HFF-Myc (cell line): ENCODE results near the gene SOCS3.

ENCODE experiments used
- DNase-seq: peaks from one replicate; pipeline ENCODE4 v3.0.0-alpha.2; 2011; ENCODE audit warnings: low read depth; ENCODE audit errors: extremely low read depth
- H3K4me3 ChIP-seq: replicated peaks from 2 replicates; pipeline ENCODE4 v1.5.1; 2011; ENCODE audit warnings: low read depth, mild to moderate bottlenecking, control low read depth, low read length
- CTCF ChIP-seq: IDR thresholded peaks from 2 replicates; pipeline ENCODE4 v1.5.1; 2012; ENCODE audit warnings: mild to moderate bottlenecking, low read depth, low read length, control low read depth; ENCODE audit errors: missing control alignments

Gene SOCS3

GRCh38 chr17:78357177-78357586 is 2.7 kb downstream of the SOCS3 start:
- TF ChIP-seq CTCF, result no peak
- H3K4me3 ChIP-seq, result peak overlapping the region; percentile 84
- DNase-seq, result no peak

- DNase-seq, result peak; percentile 71
- H3K4me3 ChIP-seq, result peak overlapping the region; percentile 11; the same call in 1 of the 2 replicates
- TF ChIP-seq CTCF, result no peak
These were observed 3.7 kb downstream of the SOCS3 start for GRCh38 chr17:78356101-78356713.

GRCh38 chr17:78355701-78356100 is 4.2 kb downstream of the SOCS3 start:
- no peak overlapping the region for H3K4me3 ChIP-seq
- TF ChIP-seq CTCF, result no peak
- no peak for DNase-seq

GRCh38 chr17:78355045-78355641 is 4.7 kb downstream of the SOCS3 start:
- DNase-seq, result no peak
- no peak overlapping the region for H3K4me3 ChIP-seq
- no peak for TF ChIP-seq CTCF

- TF ChIP-seq CTCF, result no peak
- DNase-seq, result no peak
- peak overlapping the region; percentile 35; the same call in 1 of the 2 replicates for H3K4me3 ChIP-seq
These were observed 6.0 kb downstream of the SOCS3 start for GRCh38 chr17:78353834-78354233.

- TF ChIP-seq CTCF, result no peak
- H3K4me3 ChIP-seq, result no peak overlapping the region
- no peak for DNase-seq
These were observed 8.3 kb downstream of the SOCS3 start for GRCh38 chr17:78351449-78352006.
